Measurements from ENCODE around the gene GKN2.

DNA sequence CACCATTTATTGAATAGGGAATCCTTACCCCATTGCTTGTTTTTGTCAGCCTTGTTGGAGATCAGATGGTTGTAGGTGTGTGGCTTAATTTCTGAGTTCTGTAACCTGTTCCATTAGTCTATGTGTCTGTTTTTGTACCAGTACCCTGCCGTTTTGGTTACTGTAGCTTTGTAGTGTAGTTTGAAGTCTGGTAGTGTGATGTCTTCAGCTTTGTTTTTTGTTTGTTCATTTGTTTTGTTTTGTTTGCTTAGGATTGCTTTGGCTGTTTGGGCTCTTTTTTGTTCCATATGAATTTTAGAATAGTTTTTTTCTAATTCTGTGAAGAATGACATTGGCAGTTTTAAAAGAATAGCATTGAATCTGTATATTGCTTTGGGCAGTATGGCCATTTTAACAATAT is 12.7 kb downstream of the GKN2 start:
- no peak for TF ChIP-seq EZH2 (IDR thresholded peaks at IDR 0.05)
- TF ChIP-seq POLR2AphosphoS5 (IDR thresholded peaks at IDR 0.05; ENCODE audit: borderline replicate concordance, low read depth, low read length): no peak

All from SK-N-MC (cell line).